DMS153 treated with DMSO at 0.1 percent for 48 hours (cell line): ENCODE results near the gene GTPBP3.
A peak's percentile ranks its signal among the peaks of the same experiment; 100 is the strongest.

Experiments used
- DNase-seq: peaks from one replicate; lab custom pipeline; 2025; ENCODE audit not compliant: unreplicated experiment; lab: John Stamatoyannopoulos, UW

Gene GTPBP3

GRCh38 chr19:17327654-17328516, 9.5 kb upstream of the GTPBP3 start:
- DNase-seq, result peak; percentile 72

- DNase-seq, result no peak
Observed at GRCh38 chr19:17328517-17329365, 8.6 kb upstream of the GTPBP3 start.

- no peak for DNase-seq
Observed at GRCh38 chr19:17329366-17330261, 7.7 kb upstream of the GTPBP3 start.

GRCh38 chr19:17330262-17331044, 6.9 kb upstream of the GTPBP3 start:
- DNase-seq, result no peak

- DNase-seq, result no peak
Observed at GRCh38 chr19:17331045-17331558, 6.3 kb upstream of the GTPBP3 start.

- DNase-seq, result no peak
Observed at GRCh38 chr19:17332360-17332676, 5.0 kb upstream of the GTPBP3 start.

- no peak for DNase-seq
Observed at GRCh38 chr19:17332677-17333581, 4.4 kb upstream of the GTPBP3 start.

GRCh38 chr19:17333611-17334413, 3.5 kb upstream of the GTPBP3 start:
- no peak for DNase-seq

GRCh38 chr19:17334414-17335409, 2.6 kb upstream of the GTPBP3 start, which contains the start of gene ANO8:
ANO8 (minus strand) TSS chr19:17334855; CDS start chr19:17334670, 185 bp downstream.
- DNase-seq, result peak; percentile 93

- DNase-seq, result no peak
Observed at GRCh38 chr19:17335575-17335974, 1.8 kb upstream of the GTPBP3 start.

GRCh38 chr19:17337675-17338432, 501 bp downstream of the GTPBP3 start:
- DNase-seq, result no peak

GRCh38 chr19:17338433-17339078, 1.2 kb downstream of the GTPBP3 start:
- DNase-seq, result no peak

- no peak for DNase-seq
Observed at GRCh38 chr19:17339088-17339741, 1.9 kb downstream of the GTPBP3 start.

GRCh38 chr19:17340302-17340870, 3.0 kb downstream of the GTPBP3 start:
- no peak for DNase-seq

GRCh38 chr19:17340871-17341357, 3.6 kb downstream of the GTPBP3 start:
- DNase-seq, result no peak
